Lung microvascular endothelial cell (primary cell): ENCODE data around the gene WFDC1. TPM values are rescaled to one million over a fixed set of nuclear protein-coding genes. Genes with fewer than 3 reads are reported as not detected.

Source experiments
- DNase-seq, 2 donors: peaks; one replicate each; pipeline versions ENCODE4 v3.0.0 to v3.0.0-alpha.2; 2010; ENCODE audit warnings: low read depth in 2 of 2
- total RNA-seq: library from RNA; depleted of rRNA; stranded (reverse); fragments of >200 nt; gene quantifications from 2 replicates; pipeline ENCODE4 v1.2.1, GENCODE V29; 2014

Gene WFDC1
- total RNA-seq, 1 donor from 2014 or later: not detected

GRCh38 chr16:84272740-84273320 is 21.8 kb upstream of the WFDC1 start:
- DNase-seq: no peak

DNA sequence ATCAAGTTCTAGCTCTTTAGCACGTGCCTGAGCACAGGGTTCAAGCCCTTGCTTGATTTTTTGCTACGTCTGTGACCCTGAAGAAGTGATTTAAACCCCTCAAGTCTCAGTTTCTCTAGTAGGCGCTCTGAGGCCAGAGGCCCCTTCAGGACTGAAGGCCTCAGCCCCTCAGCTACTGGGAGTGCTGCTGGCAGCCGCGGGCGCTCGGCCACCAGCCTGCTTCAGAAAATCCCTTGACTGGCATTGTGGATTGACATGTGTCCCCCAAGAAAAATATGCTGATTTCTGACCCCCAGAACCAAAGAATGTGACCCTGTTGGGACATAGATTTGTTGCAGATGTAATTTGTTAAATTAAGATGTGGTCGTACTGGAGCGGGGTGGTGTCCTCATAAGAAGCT is 20.2 kb upstream of the WFDC1 start:
- no peak for DNase-seq

- no peak for DNase-seq
Observed at GRCh38 chr16:84275585-84276151, 19.0 kb upstream of the WFDC1 start.

DNA sequence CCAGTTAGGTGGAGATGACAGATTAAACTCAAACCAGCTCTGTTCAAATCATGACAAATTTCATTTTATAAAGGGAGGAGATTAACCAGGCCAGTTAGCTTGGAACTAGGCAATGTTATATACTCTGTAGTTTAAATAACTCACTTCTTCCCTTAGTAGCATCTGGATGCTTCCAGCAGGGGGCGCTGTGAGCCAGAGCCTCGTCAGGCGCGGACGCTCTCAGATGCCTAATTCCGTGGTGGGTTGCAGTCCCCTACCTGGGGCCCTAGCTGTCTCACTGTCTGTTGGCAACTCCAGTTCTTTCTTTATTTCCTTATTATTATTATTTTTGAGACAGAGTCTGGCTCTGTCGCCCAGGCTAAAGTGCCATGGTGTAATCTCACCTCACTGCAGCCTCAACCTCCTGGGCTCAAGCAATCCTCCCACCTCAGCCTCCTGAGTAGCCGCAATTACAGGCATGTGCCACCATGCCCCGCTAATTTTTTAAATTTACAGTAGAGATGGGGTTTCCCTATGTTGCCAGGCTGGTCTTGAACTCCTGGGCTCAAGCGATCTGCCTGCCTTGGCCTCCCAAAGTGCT is 17.3 kb upstream of the WFDC1 start:
- peak; percentile 53 to 71 for DNase-seq

DNA sequence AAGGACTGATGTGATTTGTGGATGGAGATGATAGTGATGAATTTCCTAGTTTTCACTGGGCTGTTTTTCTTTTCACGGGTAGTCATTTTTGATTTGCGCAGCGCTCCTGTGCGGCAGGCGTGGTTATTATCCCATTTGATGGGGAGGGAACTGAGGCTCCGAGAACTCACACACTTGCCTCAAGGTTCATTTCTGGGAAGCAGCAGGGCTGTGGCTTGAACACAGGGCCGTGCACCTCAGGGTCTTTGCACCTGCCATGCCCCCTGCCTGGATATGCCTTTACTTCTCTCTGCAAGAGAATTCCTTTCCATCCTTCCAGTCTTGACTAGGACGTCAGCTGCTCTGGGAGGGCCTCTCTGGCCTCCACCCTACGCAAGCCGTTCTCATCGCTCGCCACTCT is 16.3 kb upstream of the WFDC1 start:
- no peak for DNase-seq

DNA sequence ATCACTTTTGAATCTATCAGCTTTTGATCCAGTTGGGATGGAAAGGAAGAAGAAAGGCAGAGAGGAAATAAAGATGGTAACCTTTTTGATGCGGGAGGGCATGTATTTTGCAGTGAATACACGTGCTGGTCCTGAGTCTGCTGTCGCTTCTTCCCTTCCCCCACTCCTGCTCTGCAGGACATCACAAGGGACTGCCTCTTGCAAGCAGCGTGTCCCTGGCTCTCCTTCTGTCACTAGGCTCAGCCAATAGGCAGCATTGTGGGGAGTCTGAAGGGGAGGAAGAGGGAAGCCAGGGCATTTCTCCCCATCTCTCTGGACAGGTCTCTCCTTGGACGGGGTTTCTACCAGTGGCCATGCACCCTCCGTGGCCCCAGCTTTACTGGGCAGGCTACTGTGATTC is 15.7 kb upstream of the WFDC1 start:
- no peak for DNase-seq

- no peak for DNase-seq
Observed at GRCh38 chr16:84279881-84280280, 14.8 kb upstream of the WFDC1 start.

DNA sequence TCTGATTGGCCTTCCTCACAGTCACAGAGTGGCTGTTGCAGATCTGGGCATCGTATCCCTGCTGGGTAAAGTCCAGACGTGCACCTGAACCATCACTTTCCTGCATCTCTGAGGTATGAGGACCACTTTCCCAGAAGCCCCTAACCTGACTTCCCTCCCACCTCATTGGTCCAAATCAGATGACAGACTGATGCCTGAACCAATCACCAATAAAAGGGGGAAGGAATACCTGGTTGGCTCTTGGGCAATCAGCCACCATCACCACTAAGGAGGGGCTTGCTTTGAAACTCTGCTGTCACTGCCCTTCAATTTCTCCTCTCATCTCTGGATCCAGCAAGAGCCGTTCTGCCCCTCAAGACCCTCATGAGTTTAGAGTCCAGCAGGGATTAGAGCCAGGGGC is 13.6 kb upstream of the WFDC1 start:
- DNase-seq: peak; percentile 29 to 30

- DNase-seq: no peak
Observed at GRCh38 chr16:84282533-84282932, 12.1 kb upstream of the WFDC1 start.

DNA sequence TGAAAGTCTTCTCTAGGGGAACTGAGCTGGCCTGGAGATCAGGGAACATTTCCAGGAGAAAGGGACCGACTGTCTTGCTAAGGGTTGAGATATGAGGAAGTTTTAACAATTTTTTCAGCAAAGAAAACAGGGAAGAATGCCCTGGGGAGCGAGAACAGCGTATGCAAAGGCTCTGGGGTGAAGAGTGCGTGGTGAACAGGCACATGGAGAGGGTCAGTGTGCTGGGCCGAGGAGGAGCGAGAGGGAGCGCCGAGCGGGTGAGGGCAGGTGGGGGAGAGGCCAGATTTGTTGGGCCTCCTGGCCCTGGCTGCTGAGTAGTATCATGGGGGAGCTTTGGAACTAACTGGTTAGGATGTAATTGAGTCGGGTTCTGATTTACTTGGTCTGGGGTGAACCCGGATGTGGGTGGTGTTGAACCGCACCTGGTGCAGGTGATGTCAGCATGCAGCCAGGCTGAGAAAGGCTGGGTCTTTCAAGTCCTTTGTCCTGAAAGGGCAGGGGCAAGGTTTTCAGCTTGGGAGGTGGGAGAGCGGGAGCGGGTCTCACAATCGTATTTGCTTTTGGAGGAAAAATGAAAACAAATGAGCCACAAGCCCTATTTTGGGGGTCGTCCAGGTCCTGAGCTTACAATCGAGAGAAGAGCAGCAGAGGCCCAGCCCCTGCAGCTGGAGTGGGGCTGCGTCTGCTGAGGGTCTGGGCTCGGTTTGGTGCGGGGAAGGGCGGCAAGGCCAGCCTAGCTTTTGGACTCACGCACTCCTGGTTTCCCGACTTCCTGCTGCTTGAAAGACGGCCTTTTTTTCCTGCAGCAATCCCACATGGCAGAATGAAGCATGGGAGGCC is 11.1 kb upstream of the WFDC1 start:
- DNase-seq: no peak

DNA sequence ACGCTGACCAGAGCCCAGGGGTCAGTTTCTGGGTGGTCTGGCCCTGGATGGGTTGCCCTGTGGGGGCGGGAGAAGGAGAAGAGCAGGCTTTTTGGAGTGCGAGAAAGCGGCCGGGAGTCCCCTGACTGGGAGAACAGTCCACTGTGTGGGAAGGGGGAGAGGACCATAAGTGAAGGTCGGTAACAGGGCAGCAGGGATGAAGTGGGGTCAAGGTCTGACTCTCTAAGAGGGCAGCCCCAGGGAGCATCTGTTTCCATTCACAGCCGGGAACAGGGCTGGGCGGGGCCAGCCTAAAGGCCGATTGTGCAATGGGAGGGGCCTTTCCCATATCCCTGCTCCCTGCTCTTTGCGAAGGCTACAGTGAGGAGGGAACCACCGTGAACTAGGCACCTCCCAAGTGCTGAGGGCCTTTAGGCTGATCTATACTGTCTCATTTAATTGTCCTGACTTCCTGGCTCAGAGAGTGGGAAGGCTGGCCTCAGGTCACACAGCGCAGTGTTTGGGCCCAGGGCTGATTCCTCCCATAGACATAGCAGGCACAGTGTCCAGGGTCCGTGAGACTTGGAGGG is 10.4 kb upstream of the WFDC1 start:
- no peak for DNase-seq

DNA sequence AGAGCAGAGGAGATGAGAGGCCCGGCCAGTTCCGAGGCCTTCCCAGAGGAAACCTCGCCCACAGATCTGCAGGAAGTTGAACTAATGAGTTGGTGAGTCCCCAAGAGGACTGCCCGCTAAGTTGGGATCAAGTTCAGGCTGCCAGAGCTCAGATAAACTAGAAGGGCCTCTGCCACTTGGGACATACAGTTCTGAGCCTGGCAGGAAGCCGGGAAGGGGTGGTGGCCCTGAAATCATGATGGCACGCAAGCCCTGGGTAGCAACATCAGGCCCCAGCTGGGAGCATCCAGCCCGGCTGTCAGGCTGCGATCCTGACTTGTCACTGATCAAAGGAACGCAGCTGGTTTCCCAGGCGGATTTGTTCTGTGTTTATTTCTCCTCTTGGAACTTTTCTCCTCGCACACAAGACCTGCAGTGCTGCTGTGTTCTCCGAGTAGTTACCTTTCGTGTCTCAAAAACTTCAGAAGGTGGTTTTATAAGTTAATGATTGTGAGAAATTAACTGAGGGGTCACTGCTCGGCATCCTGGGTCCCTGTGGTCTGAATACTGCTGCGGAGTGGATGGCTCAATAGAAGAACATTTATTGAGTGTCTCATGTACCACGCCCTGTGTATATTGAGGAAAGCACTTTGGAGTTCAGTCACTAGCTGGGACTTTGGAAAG is 8.0 kb upstream of the WFDC1 start:
- peak in 1 of 2 donors; percentile 39 for DNase-seq

DNA sequence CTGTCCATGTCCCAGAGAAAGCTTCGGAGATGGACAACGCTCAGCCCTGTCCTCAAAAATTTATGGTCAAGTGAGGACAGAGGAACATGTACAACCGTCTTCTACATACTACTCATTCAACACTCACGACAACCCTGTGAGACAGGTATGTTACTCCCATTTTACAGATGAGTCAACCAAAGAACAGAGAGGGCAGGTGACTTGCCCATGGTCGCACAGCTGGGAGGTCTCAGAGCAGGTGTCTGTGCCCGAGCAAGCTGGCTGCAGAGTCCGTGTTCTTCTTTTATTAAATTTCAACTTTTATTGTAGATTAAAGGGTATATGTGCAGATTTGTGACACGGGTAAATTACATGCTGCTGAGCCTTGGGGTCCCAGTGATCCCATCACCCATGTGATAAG is 5.8 kb upstream of the WFDC1 start:
- no peak for DNase-seq

DNA sequence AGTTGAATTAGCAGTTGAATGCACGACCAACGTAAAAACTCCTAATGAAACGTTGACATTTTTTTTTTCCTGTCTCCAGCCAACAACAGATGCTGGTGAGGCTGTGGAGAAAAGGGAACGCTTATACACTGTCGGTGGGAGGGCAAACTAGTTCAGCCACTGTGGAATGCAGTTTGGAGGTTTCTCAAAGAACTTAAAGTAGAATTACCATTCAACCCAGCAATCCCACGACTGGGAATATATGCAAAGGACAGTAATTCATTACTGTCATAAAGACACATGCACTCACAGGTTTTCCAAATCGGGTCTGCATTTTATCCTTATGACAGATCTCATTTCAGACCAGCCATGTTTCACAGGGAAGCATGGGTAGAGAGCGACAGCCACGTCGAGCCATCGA is 3.5 kb upstream of the WFDC1 start:
- no peak for DNase-seq

DNA sequence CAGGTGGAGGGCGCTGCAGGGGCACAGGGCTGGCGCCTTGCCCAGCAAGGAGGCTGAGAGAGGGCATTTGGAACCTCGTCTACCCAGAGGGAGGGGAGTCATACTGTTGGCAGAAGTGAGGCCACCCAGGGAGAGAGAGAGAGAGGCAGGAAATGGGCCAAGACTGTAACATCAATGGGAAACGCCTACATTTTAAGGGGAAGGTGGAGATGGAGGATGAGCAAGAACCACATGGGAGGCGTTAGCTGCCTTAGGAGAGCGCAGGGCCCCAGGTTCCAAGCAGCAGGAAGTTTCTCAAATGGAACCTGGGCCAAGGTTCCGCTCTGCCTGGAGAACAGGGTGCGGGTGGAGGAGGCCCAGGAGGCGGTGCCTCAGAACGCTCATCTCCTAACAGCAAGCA is 2.7 kb upstream of the WFDC1 start:
- no peak for DNase-seq

DNA sequence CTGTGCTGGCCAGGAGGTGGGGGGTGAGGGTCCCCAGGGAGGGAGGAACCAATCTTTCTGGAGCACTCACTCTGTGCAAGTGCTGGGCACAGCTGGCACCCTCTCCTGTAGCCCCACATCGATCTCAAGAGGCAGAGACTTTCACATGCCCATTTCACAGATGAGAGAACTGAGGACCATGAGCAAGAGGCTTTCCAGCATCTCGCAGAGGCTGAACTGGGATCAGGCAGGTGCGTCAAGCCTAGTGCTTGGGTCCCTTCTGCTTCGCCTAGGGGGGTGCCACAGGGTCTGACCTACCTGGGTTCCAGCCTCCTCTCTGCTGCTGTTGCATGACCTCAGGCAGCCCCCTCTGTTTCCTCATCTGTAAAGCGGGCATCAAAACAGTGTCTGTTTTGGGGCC is 1.3 kb upstream of the WFDC1 start:
- no peak for DNase-seq

GRCh38 chr16:84294117-84294516 is 561 bp upstream of the WFDC1 start:
- no peak for DNase-seq

- no peak for DNase-seq
Observed at GRCh38 chr16:84295203-84295860, 654 bp downstream of the WFDC1 start.

GRCh38 chr16:84298376-84298899 is 3.8 kb downstream of the WFDC1 start:
- DNase-seq: no peak

- no peak for DNase-seq
Observed at GRCh38 chr16:84299734-84300440, 5.2 kb downstream of the WFDC1 start.
